H1 (cell line): Measurements from ENCODE around the gene MEIS2. TPM values are rescaled to one million over a fixed set of nuclear protein-coding genes. Genes with fewer than 3 reads are reported as not detected.

Experiments used
- CTCF ChIA-PET: fragments of 300-600 bp; sonication (Branson Sonifier 250); formaldehyde crosslinking; loops from one replicate; lab custom pipeline; 2021; ENCODE audit not compliant: partially characterized antibody; lab: Charles Lee
- POLR2A ChIA-PET: fragments of 300-600 bp; sonication (Branson Sonifier 250); formaldehyde crosslinking; loops from one replicate; lab custom pipeline; 2021; ENCODE audit warnings: inconsistent platforms; ENCODE audit not compliant: partially characterized antibody; lab: Charles Lee
- DNase-seq, 2 experiments: peaks; one replicate each; pipeline versions ENCODE4 v3.0.0 to v3.0.0-alpha.2; 2010 to 2022; ENCODE audit warnings: low spot score in 2 of 2, low read depth in 1 of 2, mixed read lengths in 1 of 2
- FAIRE-seq: peaks from 2 replicates; lab custom pipeline; 2011; peaks lifted over from hg19 to GRCh38; lab: Jason Lieb, UNC
- H2AFZ ChIP-seq: 2 replicates; pipeline ENCODE4 v1.8.1; 2012; ENCODE audit warnings: low read length, inconsistent platforms
- H2AK5ac ChIP-seq: 2 replicates; pipeline ENCODE4 v1.6.1; 2013; ENCODE audit warnings: low read depth, low read length
- H2BK120ac ChIP-seq: replicated peaks from 2 replicates; pipeline ENCODE3; 2013; ENCODE audit warnings: low read depth, low read length, inconsistent platforms
- H2BK12ac ChIP-seq: 2 replicates; pipeline ENCODE4 v1.6.1; 2013; ENCODE audit warnings: low read depth, low read length
- H2BK15ac ChIP-seq: 2 replicates; pipeline ENCODE4 v1.6.1; 2013; ENCODE audit warnings: low read length
- H2BK20ac ChIP-seq: 2 replicates; pipeline ENCODE4 v1.6.1; 2013; ENCODE audit warnings: low read length
- H2BK5ac ChIP-seq: 2 replicates; pipeline ENCODE4 v1.6.1; 2013; ENCODE audit warnings: low read depth, low read length
- H3K14ac ChIP-seq: 2 replicates; pipeline ENCODE4 v1.6.1; 2013; ENCODE audit warnings: inconsistent platforms; ENCODE audit not compliant: insufficient read length
- H3K18ac ChIP-seq: 2 replicates; pipeline ENCODE4 v1.6.1; 2013; ENCODE audit warnings: low read length; ENCODE audit errors: extremely low read depth
- H3K23ac ChIP-seq: 2 replicates; pipeline ENCODE4 v1.6.1; 2013; ENCODE audit warnings: inconsistent platforms; ENCODE audit not compliant: insufficient read length
- H3K23me2 ChIP-seq: 2 replicates; pipeline ENCODE4 v1.6.1; 2013; ENCODE audit warnings: low read depth, low read length
- H3K27ac ChIP-seq: 2 replicates; pipeline ENCODE4 v1.6.1; 2011; ENCODE audit warnings: low read depth, low read length, inconsistent platforms
- H3K27me3 ChIP-seq, 4 experiments: replicated peaks in 1 of 4; 1 replicate in 1 of 4; 2 replicates in 3 of 4; pipeline versions ENCODE4 v1.6.1 to v1.8.1; 2011 to 2013; ENCODE audit warnings: low read length in 3 of 4, mild to moderate bottlenecking in 3 of 4, inconsistent platforms in 2 of 4, mixed read lengths in 2 of 4, moderate library complexity in 1 of 4; ENCODE audit not compliant: control insufficient read depth in 3 of 4, insufficient read depth in 3 of 4; ENCODE audit errors: extremely low read depth in 1 of 4
- H3K36me3 ChIP-seq, 4 experiments: 2 replicates each; pipeline versions ENCODE4 v1.6.1 to v1.8.1; 2011 to 2013; ENCODE audit warnings: mild to moderate bottlenecking in 4 of 4, low read length in 3 of 4, moderate library complexity in 2 of 4, control low read depth in 1 of 4, inconsistent platforms in 1 of 4; ENCODE audit not compliant: insufficient read depth in 4 of 4, control insufficient read depth in 2 of 4
- H3K4ac ChIP-seq: replicated peaks from 2 replicates; pipeline ENCODE3; 2013; ENCODE audit warnings: low read length, low read depth, mixed read lengths, inconsistent platforms; ENCODE audit not compliant: insufficient read length
- H3K4me1 ChIP-seq, 4 experiments: replicated peaks in 1 of 4; 1 replicate in 1 of 4; 2 replicates in 3 of 4; pipeline versions ENCODE4 v1.6.1 to v1.8.1; 2011 to 2013; ENCODE audit warnings: low read length in 3 of 4, inconsistent platforms in 2 of 4, mixed read lengths in 1 of 4; ENCODE audit not compliant: insufficient read depth in 4 of 4, control insufficient read depth in 3 of 4
- H3K4me2 ChIP-seq, 2 experiments: 2 replicates each; pipeline versions ENCODE4 v1.6.1 to v1.8.1; 2011 to 2013; ENCODE audit warnings: low read depth in 2 of 2, low read length in 2 of 2, control low read depth in 1 of 2, inconsistent platforms in 1 of 2, mild to moderate bottlenecking in 1 of 2; ENCODE audit not compliant: insufficient read depth in 1 of 2
- H3K4me3 ChIP-seq, 4 experiments: fragments of 200-600, 300-600 bp in 1 of 4; sonication (generic), shearing (Covaris generic), sonication (Bioruptor Twin) in 1 of 4; 2 replicates each; pipeline versions ENCODE4 v1.5.1 to v1.8.1; 2011 to 2016; ENCODE audit warnings: low read length in 4 of 4, low read depth in 3 of 4, control low read depth in 2 of 4, inconsistent platforms in 2 of 4, mild to moderate bottlenecking in 2 of 4, mixed read lengths in 1 of 4, moderate library complexity in 1 of 4; ENCODE audit not compliant: insufficient read depth in 2 of 4; ENCODE audit errors: extremely low read depth in 1 of 4
- H3K56ac ChIP-seq: replicated peaks from 2 replicates; pipeline ENCODE3; 2013; ENCODE audit warnings: low read depth, mild to moderate bottlenecking, mixed read lengths, low read length, inconsistent platforms; ENCODE audit not compliant: insufficient read length
- H3K79me1 ChIP-seq: 2 replicates; pipeline ENCODE4 v1.6.1; 2013; ENCODE audit warnings: low read depth, low read length, control low read depth
- H3K79me2 ChIP-seq, 2 experiments: 2 replicates each; pipeline versions ENCODE4 v1.6.1 to v1.8.1; 2012 to 2013; ENCODE audit warnings: low read length in 2 of 2, mild to moderate bottlenecking in 2 of 2, inconsistent platforms in 1 of 2; ENCODE audit not compliant: insufficient read depth in 2 of 2, control insufficient read depth in 1 of 2
- H3K9ac ChIP-seq, 4 experiments: replicated peaks in 1 of 4; 1 replicate in 1 of 4; 2 replicates in 3 of 4; pipeline versions ENCODE4 v1.6.1 to v1.8.1; 2011 to 2013; ENCODE audit warnings: low read depth in 3 of 4, low read length in 3 of 4, control low read depth in 2 of 4, mild to moderate bottlenecking in 2 of 4, moderate library complexity in 2 of 4, inconsistent platforms in 1 of 4; ENCODE audit errors: extremely low read depth in 1 of 4
- H3K9me3 ChIP-seq, 2 experiments: 2 replicates each; pipeline versions ENCODE4 v1.6.1 to v1.8.1; 2012 to 2013; ENCODE audit warnings: mild to moderate bottlenecking in 2 of 2, moderate library complexity in 2 of 2, control low read depth in 1 of 2, inconsistent platforms in 1 of 2, low read depth in 1 of 2, low read length in 1 of 2, mixed read lengths in 1 of 2; ENCODE audit not compliant: insufficient read depth in 2 of 2
- H4K20me1 ChIP-seq, 2 experiments: replicated peaks in 1 of 2; 2 replicates each; pipeline versions ENCODE3 to v1.8.1; 2011 to 2013; ENCODE audit warnings: inconsistent platforms in 2 of 2, low read length in 2 of 2, mild to moderate bottlenecking in 1 of 2; ENCODE audit not compliant: insufficient read depth in 2 of 2, control insufficient read depth in 1 of 2
- H4K5ac ChIP-seq: 2 replicates; pipeline ENCODE4 v1.6.1; 2013; ENCODE audit warnings: low read length, low read depth, mixed read lengths, inconsistent platforms; ENCODE audit not compliant: insufficient read length
- H4K8ac ChIP-seq: 2 replicates; pipeline ENCODE4 v1.8.0; 2013; ENCODE audit warnings: mild to moderate bottlenecking, moderate library complexity, low read length, inconsistent platforms; ENCODE audit not compliant: insufficient read depth; ENCODE audit errors: extremely low read depth
- H4K91ac ChIP-seq: replicated peaks from 2 replicates; pipeline ENCODE3; 2013; ENCODE audit warnings: low read length, mixed read lengths, inconsistent platforms; ENCODE audit not compliant: insufficient read length
- CBX8 ChIP-seq: fragments of 300-800, 300-1000 bp; sonication (generic); IDR thresholded peaks from 2 replicates; pipeline ENCODE4 v1.7.1; 2016; ENCODE audit warnings: low read depth, low read length, borderline replicate concordance
- CREB1 ChIP-seq: IDR thresholded peaks from 2 replicates; pipeline ENCODE4 v1.6.1; 2012; ENCODE audit warnings: inconsistent platforms
- EZH2 ChIP-seq: fragments of 200-600 bp; sonication (generic); IDR thresholded peaks from 2 replicates; pipeline ENCODE4 v1.7.1; 2012; ENCODE audit warnings: low read depth, mild to moderate bottlenecking, moderate library complexity, low read length, inconsistent platforms; ENCODE audit not compliant: severe bottlenecking
- HDAC2 ChIP-seq, 2 experiments: fragments of 300-600 bp in 1 of 2; sonication (generic) in 1 of 2; IDR thresholded peaks; 2 replicates each; pipeline ENCODE4 v1.6.1; 2011 to 2012; ENCODE audit warnings: low read depth in 2 of 2, low read length in 2 of 2, mild to moderate bottlenecking in 2 of 2, moderate library complexity in 2 of 2, borderline replicate concordance in 1 of 2, inconsistent platforms in 1 of 2
- JUND ChIP-seq: IDR thresholded peaks from 2 replicates; pipeline ENCODE4 v1.6.1; 2011; ENCODE audit warnings: mild to moderate bottlenecking, improper control_type of control experiment, low read length
- KDM5A ChIP-seq: fragments of 200-600 bp; IDR thresholded peaks from 2 replicates; pipeline ENCODE4 v1.7.1; 2012; ENCODE audit warnings: mild to moderate bottlenecking, low read length, inconsistent platforms, mixed read lengths
- SAP30 ChIP-seq: fragments of 300-600 bp; sonication (generic); IDR thresholded peaks from 2 replicates; pipeline ENCODE4 v1.7.1; 2012; ENCODE audit warnings: low read length, moderate library complexity, mild to moderate bottlenecking, inconsistent platforms; ENCODE audit not compliant: insufficient read depth, insufficient replicate concordance
- SP1 ChIP-seq: IDR thresholded peaks from 2 replicates; pipeline ENCODE4 v1.6.1; 2011; ENCODE audit warnings: low read depth, low read length
- SUZ12 ChIP-seq: fragments of 200-600 bp; sonication (generic); IDR thresholded peaks from 2 replicates; pipeline ENCODE4 v1.6.1; 2012; ENCODE audit warnings: mild to moderate bottlenecking, inconsistent platforms, low read length, moderate library complexity, mixed read lengths
- WGBS, 2 experiments: shearing (Covaris generic) in 1 of 2; methylation state at CpG; one replicate each; pipeline versions ENCODE4 v1.1.6 to v1.1.7; 2013 to 2015; ENCODE audit warnings: low lambda C conversion rate in 2 of 2, mixed read lengths in 2 of 2, inconsistent platforms in 1 of 2, low coverage in 1 of 2, missing lambda C conversion rate in 1 of 2; ENCODE audit not compliant: insufficient replicate concordance in 2 of 2, insufficient coverage in 1 of 2, insufficient read length in 1 of 2; ENCODE audit errors: extremely low coverage in 1 of 2, missing lambda C conversion rate in 1 of 2; 5-methylcytosine and 5-hydroxymethylcytosine counted together
- polyA plus RNA-seq, 7 experiments: library from polyadenylated mRNA; depleted of rRNA in 3 of 7; stranded (reverse) in 5 of 7; unstranded in 2 of 7; fragments of >200 nt in 5 of 7; fragments of 200-250 nt in 2 of 7; gene quantifications; 1 replicate in 5 of 7; 2 replicates in 1 of 7; 4 replicates in 1 of 7; pipeline versions ENCODE4 v1.2.1 to v1.2.3, GENCODE V29; 2011 to 2013; ENCODE audit warnings: missing spikeins in 2 of 7, mixed read lengths in 2 of 7
- total RNA-seq: library from RNA; stranded (reverse); fragmentation: NEBNext Ultra II Directional; extraction: Animal tissue kit (Norgen Biotek cat#: 25700); gene quantifications from 2 replicates; pipeline ENCODE4 v1.2.1, GENCODE V29; 2021

The MEIS2 gene
- total and polyA plus RNA-seq, 2 of the 8 experiments (the other 6 are each of a cell fraction or from before 2014, with no cell fraction given) = 0.22 to 1.2 TPM

- no peak overlapping the region for H2AFZ ChIP-seq
These were observed 8.2 kb upstream of the MEIS2 start for GRCh38 chr15:37108381-37109167.

More at GRCh38 chr15:37108381-37109167, 8.2 kb upstream of the MEIS2 start:
- no peaks in the 10 kb centered on the region for H3K79me2 ChIP-seq
- no peak overlapping the region for H2BK15ac ChIP-seq
- H3K23ac ChIP-seq = no peak overlapping the region
- H3K23me2 ChIP-seq = peaks cover 18% of the 10 kb centered on the region; the same call in 1 of the 2 replicates
- H3K9me3 ChIP-seq = no peaks in the 10 kb centered on the region; a peak in 1 of 4 replicates
- no peak overlapping the region for H2BK5ac ChIP-seq
- H2BK120ac ChIP-seq = no peak overlapping the region
- no peaks in the 10 kb centered on the region for H3K36me3 ChIP-seq
- no peak overlapping the region for H2AK5ac ChIP-seq
- no peak overlapping the region for H4K5ac ChIP-seq
- H3K27me3 ChIP-seq = peaks cover 54 to 89% (median 75%) of the 10 kb centered on the region in 4 experiments
- H3K4me3 ChIP-seq = no peak overlapping the region; a peak in 1 of 8 replicates
- no peak overlapping the region for H2BK12ac ChIP-seq
- H2BK20ac ChIP-seq = no peak overlapping the region
- no peak overlapping the region for H3K27ac ChIP-seq
- peaks cover 3 to 5% of the 10 kb centered on the region in 2 experiments for H4K20me1 ChIP-seq
- H3K4ac ChIP-seq = no peak overlapping the region
- H3K4me2 ChIP-seq = peak overlapping the region in 1 of 2 experiments; percentile 77; a peak in 1 of 4 replicates
- no peaks in the 10 kb centered on the region for H3K79me1 ChIP-seq
- CTCF ChIA-PET = interaction anchor here (1.0 to 9.9 kb wide), 5 partner anchors 12 to 607 kb away, joined by 3 to 130 read pairs (median 4); no protein-coding TSS in a partner anchor
- H3K14ac ChIP-seq = no peak overlapping the region
- no peak overlapping the region for H3K18ac ChIP-seq
- DNase-seq (no peak), FAIRE-seq (no peak)
- POLR2A ChIA-PET = interaction anchor here (1.3 to 2.1 kb wide), 3 partner anchors 13 to 228 kb away, joined by 5 read pairs; no protein-coding TSS in a partner anchor
- no peak overlapping the region for H4K91ac ChIP-seq
- whole genome bisulfite sequencing, 2 experiments = 8% methylated on average over 15 of the region's 15 CpGs; no CpG with 5 or more reads in 1 of the 2 experiments
- H3K4me1 ChIP-seq = peaks cover 7 to 22% (median 14%) of the 10 kb centered on the region in 4 experiments
- no peak overlapping the region for H3K56ac ChIP-seq
- TF ChIP-seq CREB1 (no peak), SUZ12 (peak; percentile 30), SAP30 (no peak), HDAC2 (IDR thresholded peaks at IDR 0.05; ENCODE audit: borderline replicate concordance in 1 of 2, low read depth in 2 of 2, low read length in 2 of 2) (no peak), SP1 (0 out of 2 replicates have a peak, but pooled peaks have one; percentile 9), KDM5A (no peak), JUND (no peak), CBX8 (peak; percentile 70; the same call in 1 of the 2 replicates), EZH2 (peak; percentile 51)
- H4K8ac ChIP-seq = no peak overlapping the region
- H3K9ac ChIP-seq = no peak overlapping the region
